Measurements from ENCODE around the gene TCERG1L. TPM values are rescaled to one million over a fixed set of nuclear protein-coding genes. Genes with fewer than 3 reads are reported as not detected.

Gene TCERG1L
- total RNA-seq, 2 experiments from 2014 or later = 0.70 to 0.80 TPM

GRCh38 chr10:131059881-131060280 lies 251.6 kb downstream of the TCERG1L start:
- ChIA-PET CTCF (no interaction called here), POLR2A (no interaction called here)

GRCh38 chr10:131058799-131059198 lies 252.7 kb downstream of the TCERG1L start:
- CTCF ChIA-PET = interaction anchor here (0.9 kb wide), 1 partner anchor 100 kb away, joined by 3 read pairs; no protein-coding TSS in a partner anchor
- POLR2A ChIA-PET = no interaction called here

GRCh38 chr10:131056781-131057180 lies 254.7 kb downstream of the TCERG1L start:
- ChIA-PET POLR2A (no interaction called here), CTCF (no interaction called here)

GRCh38 chr10:131056091-131056579 lies 255.4 kb downstream of the TCERG1L start:
- POLR2A ChIA-PET = no interaction called here
- CTCF ChIA-PET = no interaction called here

- CTCF ChIA-PET = no interaction called here
Measured at GRCh38 chr10:131055437-131055836, 256.1 kb downstream of the TCERG1L start.

GRCh38 chr10:131053192-131053591 lies 258.3 kb downstream of the TCERG1L start:
- POLR2A ChIA-PET = no interaction called here
- CTCF ChIA-PET = no interaction called here

More at GRCh38 chr10:131055437-131055836, 256.1 kb downstream of the TCERG1L start:
- POLR2A ChIA-PET = no interaction called here

GRCh38 chr10:131050162-131050766 lies 261.3 kb downstream of the TCERG1L start:
- ChIA-PET CTCF (no interaction called here), POLR2A (no interaction called here)

GRCh38 chr10:131049016-131049415 lies 262.5 kb downstream of the TCERG1L start:
- ChIA-PET POLR2A (no interaction called here), CTCF (no interaction called here)

GRCh38 chr10:131048606-131049005 lies 262.9 kb downstream of the TCERG1L start:
- CTCF ChIA-PET = no interaction called here

GRCh38 chr10:131047501-131047900 lies 264.0 kb downstream of the TCERG1L start:
- CTCF ChIA-PET = no interaction called here
- POLR2A ChIA-PET = no interaction called here

More at GRCh38 chr10:131048606-131049005, 262.9 kb downstream of the TCERG1L start:
- POLR2A ChIA-PET = no interaction called here

- ChIA-PET POLR2A (no interaction called here), CTCF (no interaction called here)
Measured at GRCh38 chr10:131046194-131046593, 265.3 kb downstream of the TCERG1L start.

- CTCF ChIA-PET = no interaction called here
- POLR2A ChIA-PET = no interaction called here
Measured at GRCh38 chr10:131044379-131045111, 267.0 kb downstream of the TCERG1L start.

GRCh38 chr10:131043039-131043691 lies 268.4 kb downstream of the TCERG1L start:
- ChIA-PET POLR2A (no interaction called here), CTCF (no interaction called here)

All from activated CD8-positive, alpha-beta memory T cell treated with anti-CD3 and anti-CD28 coated beads for 36 hours (primary cell).